ENCODE measurements around the gene ZNF319.
A peak's percentile ranks its signal among the peaks of the same experiment; 100 is the strongest.

ZNF319 gene

DNA sequence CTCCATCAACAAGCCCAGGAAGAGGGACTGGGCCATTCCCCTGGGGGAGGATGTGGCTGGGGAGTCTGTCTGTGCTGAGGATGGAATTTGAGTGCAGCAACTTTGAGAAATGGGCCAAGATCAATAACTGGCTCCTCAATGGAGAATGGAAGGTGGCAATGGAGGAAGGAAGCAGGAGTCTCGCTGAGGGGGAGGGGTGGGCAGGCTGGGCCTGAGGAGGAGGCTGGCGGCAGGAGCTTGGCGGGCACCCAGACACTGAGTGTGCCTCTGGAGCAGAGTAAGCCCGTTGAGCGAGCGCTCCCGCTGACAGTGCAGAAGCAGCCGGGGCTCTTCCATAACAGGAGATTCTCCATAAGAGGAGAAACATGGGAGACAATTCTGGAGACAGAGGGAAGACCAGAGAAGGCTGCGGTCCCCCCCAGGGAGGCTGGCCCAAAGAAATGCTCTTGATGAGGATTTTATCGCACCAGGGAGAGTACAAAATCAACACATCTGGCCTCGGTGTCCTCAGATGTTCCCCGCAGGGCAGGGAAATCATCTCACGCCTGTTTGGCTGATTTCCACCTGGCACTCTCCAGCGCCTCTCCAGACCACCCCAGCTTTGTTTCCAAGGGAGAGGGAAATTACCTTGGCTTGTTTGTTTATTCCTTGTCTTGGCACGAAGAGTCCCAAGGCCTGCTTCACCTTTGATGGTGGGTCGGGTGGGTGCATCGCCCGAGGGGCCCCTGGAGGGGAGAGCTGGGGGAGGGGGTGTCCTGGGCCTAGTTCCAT is 22.3 kb upstream of the ZNF319 start:
- TF ChIP-seq PAX5 (IDR thresholded peaks at IDR 0.05; ENCODE audit: insufficient read depth, low read length, severe bottlenecking) (no peak), POU2F2 (IDR thresholded peaks at IDR 0.05; ENCODE audit: low read depth, low read length) (no peak), SPI1 (IDR thresholded peaks at IDR 0.05; ENCODE audit: low read depth, low read length) (no peak), POLR2A (IDR thresholded peaks at IDR 0.05; ENCODE audit: low read depth, low read length) (no peak), TAF1 (IDR thresholded peaks at IDR 0.05; ENCODE audit: low read depth, low read length) (no peak), POLR2AphosphoS5 (IDR thresholded peaks at IDR 0.05; ENCODE audit: low read depth, low read length) (no peak)
- DNase-seq (ENCODE audit: insufficient read length, low spot score) (no peak), FAIRE-seq (no peak)

DNA sequence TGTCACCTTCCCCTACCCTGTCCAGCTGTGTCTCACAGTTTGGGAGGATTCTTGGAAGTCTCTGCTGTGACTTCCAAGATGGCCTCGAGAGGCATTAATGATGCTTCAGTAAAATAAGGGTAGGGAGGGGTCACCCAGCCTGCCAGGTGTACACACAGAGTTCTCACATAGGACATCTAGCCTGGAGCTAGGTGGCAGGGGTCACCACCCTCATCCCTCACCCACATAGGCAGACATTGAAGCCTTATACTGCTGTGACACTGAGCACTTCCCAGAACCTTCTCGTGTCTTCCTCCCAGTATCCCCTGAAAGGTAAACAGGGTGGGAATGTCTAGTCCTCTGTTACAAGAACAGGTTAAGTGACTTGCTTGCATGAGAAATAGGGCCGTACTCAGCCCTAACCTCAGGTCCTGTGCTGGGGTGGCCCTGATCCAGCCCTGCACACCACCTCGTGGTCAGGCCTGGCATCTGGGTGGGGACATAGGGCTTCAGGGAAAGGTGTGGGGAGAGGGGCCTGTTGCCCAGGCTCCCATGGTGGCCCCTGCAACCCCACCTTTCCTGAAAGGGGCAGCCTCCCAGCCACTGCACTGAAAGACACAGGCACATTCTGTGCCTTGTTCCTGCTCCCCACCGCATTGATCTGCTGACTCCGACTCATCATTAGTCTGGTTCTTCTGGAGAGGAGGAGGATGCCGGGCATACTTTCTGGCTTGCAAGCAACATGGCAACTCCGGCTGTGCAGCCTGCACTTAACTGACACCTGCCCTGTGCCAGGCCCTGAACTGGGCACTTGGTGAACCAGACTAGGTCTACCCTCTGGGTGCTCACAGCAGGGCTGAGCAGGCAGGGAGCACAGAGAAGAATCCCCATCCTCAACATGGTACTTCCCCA is 21.4 kb upstream of the ZNF319 start:
- no peak for FAIRE-seq
- DNase-seq (ENCODE audit: insufficient read length, low spot score) = no peak
- TF ChIP-seq POLR2AphosphoS5 (IDR thresholded peaks at IDR 0.05; ENCODE audit: low read depth, low read length) = no peak
- no peak for TF ChIP-seq POU2F2 (IDR thresholded peaks at IDR 0.05; ENCODE audit: low read depth, low read length)
- no peak for TF ChIP-seq TAF1 (IDR thresholded peaks at IDR 0.05; ENCODE audit: low read depth, low read length)
- no peak for TF ChIP-seq PAX5 (IDR thresholded peaks at IDR 0.05; ENCODE audit: insufficient read depth, low read length, severe bottlenecking)
- no peak for TF ChIP-seq POLR2A (IDR thresholded peaks at IDR 0.05; ENCODE audit: low read depth, low read length)
- no peak for TF ChIP-seq SPI1 (IDR thresholded peaks at IDR 0.05; ENCODE audit: low read depth, low read length)

DNA sequence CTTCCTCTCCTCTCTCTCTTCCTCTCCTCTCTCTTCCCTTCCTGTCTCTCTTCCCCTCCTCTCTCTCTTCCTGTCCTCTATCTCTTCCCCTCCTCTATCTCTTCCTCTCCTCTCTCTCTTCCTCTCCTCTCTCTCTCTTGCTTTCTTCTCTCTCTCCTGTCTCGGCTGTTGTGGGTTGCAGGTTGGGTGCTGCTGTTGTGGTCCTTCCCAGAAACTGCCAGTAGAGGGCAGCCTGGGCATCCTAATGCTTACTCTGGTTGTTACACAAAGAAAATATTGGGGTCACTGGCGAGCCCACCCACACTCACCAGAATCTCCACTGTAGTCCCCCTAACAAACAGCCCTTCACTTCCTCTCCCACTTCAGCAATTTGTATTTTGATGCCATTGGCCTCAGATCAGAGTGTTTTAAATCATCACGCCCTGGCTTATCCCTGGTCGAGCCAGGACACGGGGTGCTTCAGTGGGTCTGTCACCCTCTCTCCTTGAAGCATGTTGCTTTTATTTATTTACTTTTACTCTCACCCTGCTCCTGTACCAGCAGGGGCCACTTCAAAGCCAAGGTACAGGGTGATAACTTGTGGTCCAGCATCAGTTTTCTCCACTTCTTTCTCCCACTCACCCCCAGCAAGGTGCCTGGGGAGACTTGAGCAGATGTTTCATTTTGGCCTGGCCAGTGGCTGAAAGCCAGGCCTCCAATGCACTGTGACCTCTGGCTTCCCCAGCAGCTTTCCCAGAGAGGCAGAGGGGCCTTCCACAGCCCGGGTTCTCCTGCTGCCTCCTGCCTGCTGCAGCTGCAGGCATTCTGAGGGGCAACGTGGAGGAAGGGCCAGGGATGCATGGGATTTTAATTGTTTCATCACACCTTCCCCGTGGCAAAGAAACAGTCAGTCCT is 20.4 kb upstream of the ZNF319 start:
- DNase-seq (ENCODE audit: insufficient read length, low spot score) (no peak), FAIRE-seq (peak; percentile 79)
- TF ChIP-seq PAX5 (IDR thresholded peaks at IDR 0.05; ENCODE audit: insufficient read depth, low read length, severe bottlenecking) (no peak), POLR2AphosphoS5 (IDR thresholded peaks at IDR 0.05; ENCODE audit: low read depth, low read length) (no peak), POLR2A (IDR thresholded peaks at IDR 0.05; ENCODE audit: low read depth, low read length) (no peak), SPI1 (IDR thresholded peaks at IDR 0.05; ENCODE audit: low read depth, low read length) (no peak), POU2F2 (IDR thresholded peaks at IDR 0.05; ENCODE audit: low read depth, low read length) (no peak), TAF1 (IDR thresholded peaks at IDR 0.05; ENCODE audit: low read depth, low read length) (no peak)

DNA sequence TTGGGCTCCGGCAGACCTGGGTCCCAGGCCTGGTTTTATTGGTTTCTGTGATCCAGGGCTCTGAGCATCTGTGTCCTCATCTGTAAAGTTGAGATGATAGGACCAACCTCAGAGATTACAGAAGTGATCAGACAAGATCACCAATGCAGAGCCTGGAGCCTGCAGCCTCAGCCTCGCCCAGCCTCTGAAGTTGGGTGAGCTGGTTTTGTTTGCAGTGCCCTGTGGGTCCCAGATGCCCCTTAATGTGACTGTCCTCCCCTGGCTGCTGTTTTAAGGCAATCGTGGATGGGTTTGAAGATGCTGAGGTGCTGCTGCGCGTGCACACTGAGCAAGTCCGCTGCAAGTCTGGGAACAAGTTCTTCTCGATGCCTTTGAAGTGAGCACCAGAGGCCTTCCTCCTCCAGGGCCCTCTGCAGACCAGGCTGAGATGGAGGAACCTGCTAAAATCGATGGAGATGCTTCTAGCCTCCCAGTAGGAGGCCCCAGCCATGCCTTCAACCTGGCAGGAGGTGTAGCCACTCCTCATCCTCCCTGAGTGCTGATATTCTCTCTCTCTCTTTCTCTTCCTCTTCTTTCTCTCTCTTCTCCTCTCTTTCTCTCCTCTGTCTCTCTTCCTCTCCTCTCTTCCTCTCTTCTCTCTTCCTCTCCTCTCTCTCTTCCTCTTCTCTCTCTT is 19.5 kb upstream of the ZNF319 start:
- FAIRE-seq (no peak), DNase-seq (ENCODE audit: insufficient read length, low spot score) (no peak)
- TF ChIP-seq POU2F2 (IDR thresholded peaks at IDR 0.05; ENCODE audit: low read depth, low read length) (no peak), PAX5 (IDR thresholded peaks at IDR 0.05; ENCODE audit: insufficient read depth, low read length, severe bottlenecking) (no peak), TAF1 (IDR thresholded peaks at IDR 0.05; ENCODE audit: low read depth, low read length) (no peak), POLR2A (IDR thresholded peaks at IDR 0.05; ENCODE audit: low read depth, low read length) (no peak), SPI1 (IDR thresholded peaks at IDR 0.05; ENCODE audit: low read depth, low read length) (no peak), POLR2AphosphoS5 (IDR thresholded peaks at IDR 0.05; ENCODE audit: low read depth, low read length) (no peak)

DNA sequence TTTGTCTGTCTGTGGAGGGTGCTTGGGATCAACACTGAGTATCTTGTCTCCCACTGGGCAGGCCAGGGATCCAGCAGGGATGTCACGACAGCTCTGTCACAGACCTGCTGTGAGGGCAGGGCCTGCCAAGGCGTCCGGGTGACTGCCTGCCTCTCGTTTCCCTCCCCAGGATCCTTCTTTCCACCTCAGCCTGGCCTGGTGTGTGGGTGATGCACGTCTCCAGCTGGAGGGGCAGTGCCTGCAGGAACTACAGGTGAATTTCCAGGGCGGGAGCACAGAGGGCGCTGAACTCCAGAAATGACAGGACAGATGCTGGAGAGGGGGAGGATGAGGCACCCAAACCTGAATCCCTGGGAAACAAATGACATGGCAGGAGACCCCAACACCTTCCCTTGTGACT is 18.3 kb upstream of the ZNF319 start:
- FAIRE-seq (no peak), DNase-seq (ENCODE audit: insufficient read length, low spot score) (no peak)
- TF ChIP-seq SPI1 (IDR thresholded peaks at IDR 0.05; ENCODE audit: low read depth, low read length) (no peak), PAX5 (IDR thresholded peaks at IDR 0.05; ENCODE audit: insufficient read depth, low read length, severe bottlenecking) (no peak)

DNA sequence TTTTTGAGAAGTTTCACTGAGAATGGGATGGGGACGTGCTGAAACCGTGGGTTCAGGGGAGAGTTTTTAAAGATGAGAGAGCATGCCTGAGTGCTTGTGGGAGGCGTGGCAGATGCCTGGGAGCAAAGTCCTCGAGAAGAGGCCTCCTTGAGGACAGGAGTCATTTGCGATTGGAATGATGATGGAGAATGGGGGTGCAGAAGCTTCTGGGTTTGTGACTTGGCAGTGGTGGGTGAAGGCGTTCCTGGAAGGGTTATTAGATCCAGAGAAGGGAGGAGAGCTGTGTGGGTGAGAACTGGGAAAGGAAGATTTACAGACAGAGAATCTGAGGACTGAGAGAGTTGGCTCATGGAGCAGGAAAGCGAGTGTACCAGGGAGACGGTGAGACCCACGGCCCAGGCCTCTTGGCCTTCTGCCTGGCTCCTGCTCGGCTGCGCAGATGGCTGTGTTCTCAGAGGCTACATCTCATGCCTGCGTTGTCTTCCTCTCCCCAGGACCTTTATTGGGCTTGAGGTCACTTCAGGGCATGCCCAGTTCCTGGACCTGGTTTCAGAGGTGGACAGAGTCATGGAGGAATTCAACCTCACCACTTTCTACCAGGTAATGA is 16.5 kb upstream of the ZNF319 start:
- no peak for DNase-seq (ENCODE audit: insufficient read length, low spot score)
- FAIRE-seq = no peak
- TF ChIP-seq POU2F2 (IDR thresholded peaks at IDR 0.05; ENCODE audit: low read depth, low read length) = no peak
- no peak for TF ChIP-seq SPI1 (IDR thresholded peaks at IDR 0.05; ENCODE audit: low read depth, low read length)
- no peak for TF ChIP-seq PAX5 (IDR thresholded peaks at IDR 0.05; ENCODE audit: insufficient read depth, low read length, severe bottlenecking)
- TF ChIP-seq TAF1 (IDR thresholded peaks at IDR 0.05; ENCODE audit: low read depth, low read length) = no peak
- no peak for TF ChIP-seq POLR2AphosphoS5 (IDR thresholded peaks at IDR 0.05; ENCODE audit: low read depth, low read length)
- no peak for TF ChIP-seq POLR2A (IDR thresholded peaks at IDR 0.05; ENCODE audit: low read depth, low read length)

DNA sequence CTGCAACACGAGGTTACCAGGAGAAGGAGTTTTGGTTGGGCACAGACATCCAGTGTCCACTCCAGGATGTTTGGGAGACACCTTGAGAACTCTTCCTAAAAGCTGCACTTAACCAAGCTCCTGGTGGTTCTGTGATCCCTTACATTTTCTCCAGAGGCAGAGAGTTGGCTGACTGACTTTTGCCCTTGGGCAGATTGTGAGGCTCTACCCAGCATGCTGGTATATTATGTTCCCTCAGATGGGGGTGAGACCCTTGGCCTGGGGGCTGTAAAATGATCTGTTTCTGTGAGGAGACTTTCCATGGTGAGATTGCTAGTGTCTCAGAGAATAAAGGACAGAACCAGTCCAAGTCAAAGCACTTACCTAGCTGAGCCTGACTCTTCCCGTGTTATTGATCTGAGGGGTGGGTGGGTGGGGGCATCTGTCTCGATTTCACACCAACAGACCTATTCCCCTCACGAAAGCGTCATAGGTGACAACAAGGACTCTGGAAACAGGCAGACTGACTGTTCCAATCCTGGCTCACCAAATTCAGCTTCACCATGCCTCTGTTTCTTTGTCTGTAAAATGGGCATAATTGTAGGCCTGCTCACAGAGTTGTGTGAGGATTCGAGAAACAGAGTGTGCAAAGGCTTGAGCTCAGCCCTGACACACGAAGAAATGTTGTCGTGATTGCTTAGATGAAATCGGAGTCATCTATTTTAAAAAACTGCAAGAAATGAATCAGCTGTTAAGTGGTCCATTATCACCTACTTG is 12.9 kb upstream of the ZNF319 start:
- DNase-seq (ENCODE audit: insufficient read length, low spot score) = no peak
- no peak for FAIRE-seq
- TF ChIP-seq TAF1 (IDR thresholded peaks at IDR 0.05; ENCODE audit: low read depth, low read length) (no peak), POU2F2 (IDR thresholded peaks at IDR 0.05; ENCODE audit: low read depth, low read length) (no peak), PAX5 (IDR thresholded peaks at IDR 0.05; ENCODE audit: insufficient read depth, low read length, severe bottlenecking) (no peak), SPI1 (IDR thresholded peaks at IDR 0.05; ENCODE audit: low read depth, low read length) (no peak), POLR2AphosphoS5 (IDR thresholded peaks at IDR 0.05; ENCODE audit: low read depth, low read length) (no peak), POLR2A (IDR thresholded peaks at IDR 0.05; ENCODE audit: low read depth, low read length) (no peak)
